Naive B cell (primary cell): ENCODE results near the gene GRAMD2B. TPM values are rescaled to one million over a fixed set of nuclear protein-coding genes. Genes with fewer than 3 reads are reported as not detected.
A peak's percentile ranks its signal among the peaks of the same experiment; 100 is the strongest.
"Not testable (repeated sequence)": the region's sequence is repeated elsewhere in the genome, so short reads cannot be mapped to it uniquely, and the experiment has no call there.

ENCODE experiments used
- ATAC-seq, 2 donors: fragments of 150-1000 bp; cut with Tn5 transposase; 2 replicates each; pipeline ENCODE4 v1.10.0; 2021; ENCODE audit warnings: low read depth in 2 of 2, mild to moderate bottlenecking in 2 of 2, moderate library complexity in 2 of 2
- DNase-seq: peaks from one replicate; pipeline ENCODE4 v3.0.0; 2022
- H3K27ac Mint-ChIP-seq, 6 donors: one replicate each; pipeline ENCODE4 v1.8.0; 2020 to 2022; ENCODE audit warnings: mild to moderate bottlenecking in 6 of 6, mixed read lengths in 6 of 6, moderate library complexity in 5 of 6, inconsistent platforms in 2 of 6
- H3K27me3 Mint-ChIP-seq, 3 donors: one replicate each; pipeline ENCODE4 v1.8.0; 2021 to 2022; ENCODE audit warnings: mixed read lengths in 3 of 3, mild to moderate bottlenecking in 1 of 3
- H3K36me3 Mint-ChIP-seq, 2 donors: one replicate each; pipeline ENCODE4 v1.8.0; 2020 to 2022; ENCODE audit warnings: mixed read lengths in 2 of 2, inconsistent platforms in 1 of 2, mild to moderate bottlenecking in 1 of 2
- H3K4me1 Mint-ChIP-seq, 3 donors: one replicate each; pipeline ENCODE4 v1.8.0; 2020 to 2022; ENCODE audit warnings: mixed read lengths in 3 of 3, inconsistent platforms in 1 of 3, mild to moderate bottlenecking in 1 of 3, moderate library complexity in 1 of 3
- H3K4me3 Mint-ChIP-seq, 8 donors: one replicate each; pipeline ENCODE4 v1.8.0; 2020 to 2022; ENCODE audit warnings: mild to moderate bottlenecking in 8 of 8, mixed read lengths in 8 of 8, moderate library complexity in 8 of 8, inconsistent platforms in 2 of 8
- H3K9me3 Mint-ChIP-seq, 7 donors: one replicate each; pipeline ENCODE4 v1.8.0; 2020 to 2022; ENCODE audit warnings: mixed read lengths in 7 of 7, mild to moderate bottlenecking in 5 of 7, inconsistent platforms in 2 of 7, moderate library complexity in 1 of 7
- polyA plus RNA-seq, 6 donors: library from polyadenylated mRNA; unstranded; fragments of 300-500 nt; fragmentation: Illumina TruSeq; gene quantifications; one replicate each; pipeline ENCODE4 v1.2.3, GENCODE V29; 2021; ENCODE audit warnings: low read depth in 6 of 6

Gene GRAMD2B
- polyA plus RNA-seq, 6 donors from 2014 or later = 0.65 to 2.6 (median 1.2) TPM

- peak; percentile 68 to 78 for ATAC-seq
- H3K27me3 Mint-ChIP-seq = no peaks in the 10 kb centered on the region
- H3K27ac Mint-ChIP-seq = peak overlapping the region in 4 of 6 donors; percentile 34 to 86 (median 66)
- DNase-seq = peak; percentile 9
- H3K36me3 Mint-ChIP-seq = no peaks in the 10 kb centered on the region
- H3K4me1 Mint-ChIP-seq = peaks cover 8 to 14% (median 10%) of the 10 kb centered on the region in 3 donors
- peak overlapping the region in 5 of 8 donors; percentile 26 to 76 (median 36) for H3K4me3 Mint-ChIP-seq
- no peaks in the 10 kb centered on the region for H3K9me3 Mint-ChIP-seq
Measured at GRCh38 chr5:126462239-126463014, 39.2 kb downstream of the GRAMD2B start.

DNA sequence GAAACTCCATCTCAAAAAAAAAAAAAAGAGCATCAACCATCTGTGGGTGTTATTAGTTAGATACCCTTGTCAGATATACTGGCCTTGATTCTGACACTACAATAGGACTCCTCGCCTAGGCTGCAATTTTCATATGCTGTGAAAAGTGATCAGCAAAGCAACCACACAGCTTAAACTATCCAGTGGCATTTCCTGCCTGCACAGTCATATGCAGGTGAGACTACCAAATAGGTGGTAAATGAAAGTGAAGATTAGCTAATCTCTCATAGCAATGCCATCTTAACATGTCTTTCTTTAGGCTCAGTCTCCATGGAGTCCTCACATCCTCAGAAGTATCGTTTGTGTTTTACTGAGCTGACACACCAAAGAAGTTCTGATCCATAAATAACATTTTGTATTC is 40.8 kb downstream of the GRAMD2B start:
- no peak overlapping the region for H3K27ac Mint-ChIP-seq
- DNase-seq = no peak
- no peak for ATAC-seq
- no peaks in the 10 kb centered on the region for H3K27me3 Mint-ChIP-seq
- H3K4me1 Mint-ChIP-seq = peaks cover 8 to 14% (median 10%) of the 10 kb centered on the region in 3 donors
- peak overlapping the region in 1 of 8 donors; percentile 11 for H3K4me3 Mint-ChIP-seq
- no peaks in the 10 kb centered on the region for H3K36me3 Mint-ChIP-seq
- H3K9me3 Mint-ChIP-seq = no peaks in the 10 kb centered on the region

DNA sequence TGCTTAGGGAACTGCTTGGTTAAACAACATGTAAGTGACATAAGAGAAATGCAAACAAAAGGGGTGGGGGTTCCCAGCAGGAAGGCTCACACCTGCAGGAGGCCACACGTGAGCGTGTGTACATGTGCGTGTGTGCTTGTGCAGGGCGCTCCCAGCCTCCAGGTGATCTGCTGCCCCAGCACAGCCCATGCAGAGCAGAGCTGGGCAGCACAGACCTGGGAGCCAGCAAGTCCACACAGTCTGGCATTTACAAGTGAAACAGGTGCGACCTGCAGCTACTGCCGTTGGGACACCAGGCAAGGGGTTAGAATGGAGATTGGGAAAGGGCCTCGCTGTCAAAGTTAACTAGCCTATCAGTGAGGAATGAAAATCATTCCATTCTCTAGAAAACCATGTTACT is 41.8 kb downstream of the GRAMD2B start:
- no peak for ATAC-seq
- Mint-ChIP-seq H3K27me3 (no peaks in the 10 kb centered on the region), H3K4me1 (peaks cover 8 to 14% (median 10%) of the 10 kb centered on the region in 3 donors), H3K4me3 (no peak overlapping the region), H3K9me3 (no peaks in the 10 kb centered on the region), H3K36me3 (no peaks in the 10 kb centered on the region), H3K27ac (no peak overlapping the region)
- no peak for DNase-seq

DNA sequence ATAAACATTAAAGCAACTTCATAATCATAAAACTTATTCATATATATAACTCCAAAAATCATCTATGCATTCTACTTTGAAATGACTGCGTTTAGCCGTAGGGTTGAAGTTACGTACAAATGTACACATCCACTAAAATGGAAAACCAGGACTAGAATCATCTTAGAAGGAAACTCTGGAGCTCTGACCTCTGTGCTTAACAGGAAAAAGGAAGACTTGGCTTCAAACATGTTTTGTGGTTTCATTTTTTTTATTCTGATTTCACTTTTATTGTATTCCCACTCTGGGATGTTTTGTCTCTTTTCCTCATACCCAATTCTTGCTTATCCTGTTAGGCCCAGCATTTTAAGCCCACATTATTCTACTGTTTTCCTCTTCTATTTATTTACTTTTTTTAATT is 44.9 kb downstream of the GRAMD2B start:
- Mint-ChIP-seq H3K27ac (no peak overlapping the region), H3K4me3 (no peak overlapping the region), H3K36me3 (no peaks in the 10 kb centered on the region), H3K4me1 (no peaks in the 10 kb centered on the region), H3K27me3 (no peaks in the 10 kb centered on the region), H3K9me3 (no peaks in the 10 kb centered on the region)
- DNase-seq (no peak), ATAC-seq (no peak)

DNA sequence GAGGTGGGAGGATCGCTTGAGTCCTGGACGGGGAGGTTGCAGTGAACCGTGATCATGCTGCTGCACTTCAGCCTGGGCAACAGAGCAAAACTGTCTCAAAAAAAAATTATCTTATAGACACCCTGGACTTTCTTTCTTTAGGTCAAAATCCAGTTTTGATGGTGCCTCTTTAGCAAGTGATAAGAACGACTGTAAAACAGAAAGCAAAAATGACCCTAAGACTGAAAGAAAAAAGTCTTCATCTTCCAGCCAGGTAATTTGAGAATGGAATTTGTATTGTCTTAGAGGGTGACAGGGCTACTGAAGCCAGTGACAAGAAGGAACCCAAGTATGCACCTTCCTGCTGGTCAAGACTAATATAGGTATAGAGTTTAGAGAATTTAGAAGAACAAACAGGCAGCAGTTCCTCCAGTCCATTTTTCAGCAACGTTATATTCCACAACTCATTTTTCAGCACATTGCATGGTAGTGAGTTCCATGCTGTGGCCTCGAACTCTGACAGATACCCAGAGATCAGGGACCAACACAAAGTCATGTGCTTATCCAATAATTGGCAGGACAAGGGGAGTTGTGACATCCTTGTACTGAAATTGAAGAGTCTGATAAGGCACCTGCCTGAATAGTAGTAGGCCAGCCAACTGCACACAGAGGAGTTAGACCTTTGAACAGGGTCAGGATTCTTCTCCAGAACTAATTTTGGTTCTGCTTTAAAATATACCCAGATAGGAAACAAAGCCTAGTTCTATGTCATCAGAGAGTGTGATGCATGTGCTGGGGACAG is 46.5 kb downstream of the GRAMD2B start:
- Mint-ChIP-seq H3K27me3 (no peaks in the 10 kb centered on the region), H3K4me3 (no peak overlapping the region), H3K27ac (no peak overlapping the region), H3K36me3 (no peaks in the 10 kb centered on the region), H3K9me3 (no peaks in the 10 kb centered on the region), H3K4me1 (no peaks in the 10 kb centered on the region)
- ATAC-seq (no peak), DNase-seq (no peak)

DNA sequence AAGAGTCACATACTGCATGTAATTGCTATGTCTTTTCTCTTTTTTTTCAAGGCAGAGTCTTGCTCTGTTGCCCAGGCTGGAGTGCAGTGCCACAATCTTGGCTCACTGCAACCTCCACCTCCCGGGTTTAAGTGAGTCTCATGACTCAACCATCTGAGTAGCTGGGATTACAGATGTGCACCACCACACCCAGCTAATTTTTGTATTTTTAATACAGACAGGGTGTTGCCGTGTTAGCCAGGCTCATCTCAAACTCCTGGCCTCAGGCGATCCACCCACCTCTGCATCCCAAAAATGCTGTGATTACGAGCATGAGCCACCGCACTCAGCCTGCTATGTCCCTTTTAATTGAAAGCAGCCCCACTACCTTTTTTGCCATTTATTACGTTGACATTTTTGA is 47.3 kb downstream of the GRAMD2B start:
- not testable (repeated sequence) for H3K4me1 Mint-ChIP-seq, H3K27me3 Mint-ChIP-seq, DNase-seq, H3K9me3 Mint-ChIP-seq, H3K27ac Mint-ChIP-seq, H3K4me3 Mint-ChIP-seq, H3K36me3 Mint-ChIP-seq, ATAC-seq

DNA sequence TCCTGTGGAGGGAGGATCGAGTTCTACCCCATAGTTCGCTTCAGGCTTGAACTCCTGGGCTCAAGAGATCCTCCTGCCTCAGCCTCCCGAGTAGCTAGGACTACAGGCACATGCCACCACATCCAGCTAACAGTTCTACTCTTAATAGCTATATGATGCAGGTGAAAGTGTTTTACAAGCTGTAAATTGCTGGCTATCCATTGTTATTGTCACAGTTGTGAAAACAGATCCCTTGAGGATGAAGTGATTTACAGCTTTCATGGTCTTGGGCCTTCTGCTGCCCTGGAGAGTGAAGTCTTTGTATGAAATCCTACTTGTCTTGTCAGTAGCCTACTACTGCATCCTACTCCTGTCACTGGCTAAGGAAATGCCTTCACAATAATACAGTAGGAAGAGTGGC is 48.0 kb downstream of the GRAMD2B start:
- DNase-seq (no peak), ATAC-seq (no peak)
- Mint-ChIP-seq H3K36me3 (no peaks in the 10 kb centered on the region), H3K27ac (no peak overlapping the region), H3K4me3 (no peak overlapping the region), H3K27me3 (no peaks in the 10 kb centered on the region), H3K4me1 (no peaks in the 10 kb centered on the region), H3K9me3 (no peaks in the 10 kb centered on the region)

DNA sequence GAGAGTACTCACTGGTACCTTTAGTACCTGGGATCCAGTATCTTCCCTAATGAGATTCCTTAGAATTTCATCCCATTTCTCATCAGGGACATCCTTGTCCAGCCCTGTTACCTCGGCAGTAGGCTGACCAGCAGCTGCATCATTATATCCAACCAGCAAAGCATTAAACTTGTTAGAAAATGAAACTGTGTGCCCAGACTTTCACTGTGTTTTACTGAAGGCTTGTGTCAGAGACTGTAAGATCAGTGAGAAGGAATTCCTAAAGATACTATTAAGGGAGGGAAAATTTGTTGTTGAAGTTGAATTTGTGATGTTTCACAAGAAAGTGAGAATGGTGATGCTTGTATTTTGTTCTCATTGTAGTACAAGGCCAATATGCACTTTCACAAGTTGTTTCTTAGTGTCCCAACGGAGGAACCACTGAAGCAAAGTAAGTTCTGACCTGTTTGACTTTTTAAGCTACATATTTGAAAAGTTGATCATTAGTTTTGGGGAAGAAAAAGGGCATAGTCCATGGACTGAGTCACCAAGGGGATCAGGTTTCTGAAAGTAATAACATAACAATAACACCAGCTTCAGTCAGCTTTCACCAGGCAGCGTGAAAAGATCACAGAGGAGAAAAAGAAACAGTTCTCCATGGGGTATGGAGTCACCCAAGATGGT is 48.8 kb downstream of the GRAMD2B start:
- Mint-ChIP-seq H3K27ac (no peak overlapping the region), H3K4me1 (no peaks in the 10 kb centered on the region), H3K27me3 (no peaks in the 10 kb centered on the region), H3K9me3 (no peaks in the 10 kb centered on the region), H3K4me3 (no peak overlapping the region), H3K36me3 (no peaks in the 10 kb centered on the region)
- no peak for DNase-seq
- no peak for ATAC-seq

GRCh38 chr5:126472538-126472889 is 49.3 kb downstream of the GRAMD2B start:
- Mint-ChIP-seq H3K27me3 (no peaks in the 10 kb centered on the region), H3K36me3 (no peaks in the 10 kb centered on the region), H3K4me3 (no peak overlapping the region), H3K27ac (no peak overlapping the region), H3K9me3 (no peaks in the 10 kb centered on the region), H3K4me1 (no peaks in the 10 kb centered on the region)
- no peak for DNase-seq
- no peak for ATAC-seq

DNA sequence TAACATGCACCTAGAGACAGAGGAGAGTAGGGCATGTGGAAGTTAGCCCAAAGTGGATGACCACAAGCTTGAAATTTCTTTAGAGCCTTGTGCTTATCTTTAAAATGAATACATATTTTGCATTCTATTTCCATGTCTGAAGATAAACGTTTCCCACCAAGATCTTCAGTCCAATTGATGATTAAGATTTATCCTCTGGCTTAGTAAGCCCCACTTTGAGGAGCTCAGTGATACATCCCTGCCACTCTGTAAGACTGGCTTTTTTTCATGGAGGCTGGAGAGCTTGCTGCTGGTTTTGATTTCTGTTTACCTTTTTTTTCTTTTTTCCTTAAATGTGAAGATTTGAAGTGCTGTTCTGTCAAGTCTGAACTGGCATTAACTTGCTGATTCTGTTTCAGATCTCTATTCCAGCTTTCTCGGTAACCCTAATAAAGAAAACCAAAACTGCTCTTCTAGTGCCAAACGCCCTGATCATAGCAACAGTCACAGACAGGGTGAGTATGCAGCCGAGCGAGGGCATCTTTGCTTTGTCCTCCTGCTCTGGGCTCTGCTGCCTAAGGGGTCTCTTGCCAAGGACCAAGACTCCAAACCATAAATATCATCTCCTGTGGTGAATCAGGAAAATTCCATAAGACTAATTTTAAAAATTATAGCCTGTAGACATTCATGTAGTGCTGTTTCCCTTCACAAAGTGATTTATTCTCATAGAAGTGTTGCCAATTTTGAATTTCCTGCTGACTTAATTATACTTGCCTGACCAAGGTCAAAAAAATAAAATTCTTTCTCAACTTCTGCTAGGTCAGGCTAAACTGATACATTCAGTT is 54.3 kb downstream of the GRAMD2B start:
- peaks cover 0 to 6% of the 10 kb centered on the region in 2 donors for H3K36me3 Mint-ChIP-seq
- H3K4me1 Mint-ChIP-seq = no peaks in the 10 kb centered on the region
- H3K27ac Mint-ChIP-seq = no peak overlapping the region
- DNase-seq (no peak), ATAC-seq (no peak)
- no peaks in the 10 kb centered on the region for H3K9me3 Mint-ChIP-seq
- H3K4me3 Mint-ChIP-seq = no peak overlapping the region
- no peaks in the 10 kb centered on the region for H3K27me3 Mint-ChIP-seq

- Mint-ChIP-seq H3K4me3 (no peak overlapping the region), H3K27me3 (no peaks in the 10 kb centered on the region), H3K27ac (no peak overlapping the region), H3K4me1 (no peaks in the 10 kb centered on the region), H3K9me3 (no peaks in the 10 kb centered on the region), H3K36me3 (peaks cover 0 to 12% of the 10 kb centered on the region in 2 donors)
- DNase-seq = no peak
- ATAC-seq = no peak
Measured at GRCh38 chr5:126479810-126480209, 56.6 kb downstream of the GRAMD2B start.

GRCh38 chr5:126480824-126481223 is 57.6 kb downstream of the GRAMD2B start:
- Mint-ChIP-seq H3K9me3 (no peaks in the 10 kb centered on the region), H3K4me3 (no peak overlapping the region), H3K27ac (peak overlapping the region in 1 of 6 donors; percentile 12), H3K36me3 (peaks cover 0 to 12% of the 10 kb centered on the region in 2 donors), H3K4me1 (no peaks in the 10 kb centered on the region), H3K27me3 (no peaks in the 10 kb centered on the region)
- DNase-seq (no peak), ATAC-seq (no peak)

- H3K4me3 Mint-ChIP-seq = no peak overlapping the region
- DNase-seq (no peak), ATAC-seq (no peak)
- H3K9me3 Mint-ChIP-seq = no peaks in the 10 kb centered on the region
- H3K27me3 Mint-ChIP-seq = no peaks in the 10 kb centered on the region
- H3K36me3 Mint-ChIP-seq = peaks cover 0 to 12% of the 10 kb centered on the region in 2 donors
- no peak overlapping the region for H3K27ac Mint-ChIP-seq
- no peaks in the 10 kb centered on the region for H3K4me1 Mint-ChIP-seq
Measured at GRCh38 chr5:126481243-126481642, 58.0 kb downstream of the GRAMD2B start.
